ENCODE data around the gene ZBTB7C. TPM values are rescaled to one million over a fixed set of nuclear protein-coding genes. Genes with fewer than 3 reads are reported as not detected.
A peak's percentile ranks its signal among the peaks of the same experiment; 100 is the strongest.

Gene ZBTB7C
- total and polyA plus RNA-seq, 9 of the 15 experiments (the other 6 are each of a cell fraction or from before 2014, with no cell fraction given) = not detected

DNA sequence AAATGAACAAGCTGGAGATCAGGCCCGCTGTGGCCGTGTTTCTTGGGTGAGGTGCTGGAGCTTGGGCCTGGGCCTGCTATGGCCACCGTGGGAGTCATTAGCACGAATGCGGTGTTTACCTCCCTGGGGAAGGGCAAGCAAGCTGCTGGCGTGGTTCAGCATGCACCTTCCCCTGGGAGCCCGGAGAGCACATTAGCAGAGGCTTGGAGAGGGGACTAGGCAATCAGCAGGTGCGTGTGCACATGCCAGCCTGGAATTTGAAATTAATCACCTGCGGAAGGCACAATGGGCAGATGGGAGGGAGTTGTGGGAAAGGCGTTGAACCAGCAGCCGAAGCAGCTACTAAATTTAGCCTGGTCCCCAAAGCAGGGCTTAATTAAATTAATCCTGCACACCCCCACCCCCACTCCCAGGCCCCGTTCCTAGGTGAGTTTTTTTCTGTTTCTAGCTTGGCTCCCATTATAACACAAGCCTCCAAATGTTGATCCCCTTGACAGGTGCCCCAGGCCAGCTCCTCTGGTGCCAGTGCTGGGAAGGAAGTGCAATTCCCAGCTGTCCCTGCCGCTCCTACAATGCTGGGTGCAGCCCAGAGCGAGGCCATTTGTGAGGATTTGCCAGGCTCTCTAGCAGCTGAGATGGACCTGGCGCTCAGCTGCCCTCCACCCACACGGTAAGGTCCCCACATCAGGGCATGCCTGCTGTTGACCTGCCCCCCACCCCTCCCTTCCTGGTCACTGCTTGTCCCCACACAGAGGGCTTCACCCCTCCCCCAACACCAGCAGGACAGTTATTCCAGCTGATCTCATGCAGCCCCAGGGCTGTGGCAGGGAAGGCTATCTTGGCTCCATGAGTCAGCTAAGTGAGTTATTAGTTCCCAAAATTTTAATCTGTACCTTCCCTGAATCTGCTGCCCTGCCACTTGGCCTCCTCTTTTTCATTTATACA, 115.0 kb downstream of the ZBTB7C start:
- H2AFZ ChIP-seq (ENCODE audit: low read depth, low read length) = no peak overlapping the region
- intact Hi-C loops (cut with micrococcal nuclease) (no loop called here), in situ Hi-C loops (cut with MboI) (no loop called here)
- CTCF ChIA-PET (ENCODE audit: low intra/inter-chr PET ratio) = no interaction called here
- no peaks in the 10 kb centered on the region for H3K9me3 ChIP-seq (replicated peaks; ENCODE audit: control insufficient read depth, insufficient read depth, low read depth, low read length)
- H3K4me3 ChIP-seq = no peak overlapping the region
- no peaks in the 10 kb centered on the region for H3K9me1 ChIP-seq (ENCODE audit: control insufficient read depth, insufficient read depth, low read length)
- H3K4me1 ChIP-seq (replicated peaks in 1 of 2; ENCODE audit: control insufficient read depth in 2 of 2, insufficient read depth in 2 of 2, low read length in 2 of 2) = peaks cover 0 to 9% of the 10 kb centered on the region in 2 experiments; a peak in 2 of 5 replicates
- no peaks in the 10 kb centered on the region for H4K20me1 ChIP-seq (replicated peaks; ENCODE audit: control insufficient read depth, insufficient read depth, low read length)
- no peaks in the 10 kb centered on the region for H3K79me2 ChIP-seq (ENCODE audit: control insufficient read depth, insufficient read depth, low read length)
- H3K27ac ChIP-seq (ENCODE audit: extremely low read depth, low read depth, low read length) = no peak overlapping the region
- FAIRE-seq = no peak
- no peaks in the 10 kb centered on the region; a peak in 1 of 5 replicates for H3K27me3 ChIP-seq (ENCODE audit: control insufficient read depth in 2 of 2, insufficient read depth in 2 of 2, low read length in 2 of 2)
- ATAC-seq = no peak
- H3K9ac ChIP-seq (ENCODE audit: insufficient read depth in 1 of 2, low read depth in 2 of 2, low read length in 2 of 2) = no peak overlapping the region; a peak in 1 of 4 replicates
- no TSS peak for BruUV-seq (replicated peaks)
- POLR2A ChIA-PET = interaction anchor here (0.6 to 0.7 kb wide), 2 partner anchors 27 to 142 kb away, joined by 4 read pairs; no protein-coding TSS in a partner anchor
- DNase-seq (ENCODE audit: extremely low read depth in 1 of 4, low spot score in 3 of 4) = no peak
- no peak overlapping the region for H3K4me2 ChIP-seq (ENCODE audit: insufficient read depth, low read length)
- 19% methylated on average over 12 of the region's 16 CpGs for WGBS (ENCODE audit: insufficient coverage, low coverage, missing lambda C conversion rate)
- no peaks in the 10 kb centered on the region for H3K36me3 ChIP-seq (ENCODE audit: control insufficient read depth, insufficient read depth, low read length)
- TF ChIP-seq ZNF311 (CRISPR knock-in tag; IDR thresholded peaks at IDR 0.05) = no peak
- no peak for TF ChIP-seq KAT8 (IDR thresholded peaks at IDR 0.05; ENCODE audit: low read depth)
- TF ChIP-seq FOS (IDR thresholded peaks at IDR 0.05; ENCODE audit: extremely low read depth, insufficient read length) = no peak
- TF ChIP-seq STAT5A (IDR thresholded peaks at IDR 0.05; ENCODE audit: borderline replicate concordance, low read length) = no peak
- TF ChIP-seq, protein P1, sequence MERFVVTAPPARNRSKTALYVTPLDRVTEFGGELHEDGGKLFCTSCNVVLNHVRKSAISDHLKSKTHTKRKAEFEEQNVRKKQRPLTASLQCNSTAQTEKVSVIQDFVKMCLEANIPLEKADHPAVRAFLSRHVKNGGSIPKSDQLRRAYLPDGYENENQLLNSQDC (CRISPR knock-in tag; IDR thresholded peaks at IDR 0.05) = no peak
- no peak for TF ChIP-seq POLR3A (IDR thresholded peaks at IDR 0.05; ENCODE audit: borderline replicate concordance, extremely low read depth, insufficient read depth, insufficient read length)
- 0 out of 4 replicates have a peak, but pooled peaks of 1 of the 2 experiments have one; percentile 32 for TF ChIP-seq ZNF639 (CRISPR knock-in tag; conservative IDR thresholded peaks at IDR 0.05 in 1 of 2, IDR thresholded peaks at IDR 0.05 in 1 of 2)
- TF ChIP-seq ZNF518B (CRISPR knock-in tag; IDR thresholded peaks at IDR 0.05) = no peak
- TF ChIP-seq ZNF174 (CRISPR knock-in tag; IDR thresholded peaks at IDR 0.05) = no peak
- no peak for TF ChIP-seq DACH1 (IDR thresholded peaks at IDR 0.05; ENCODE audit: partially characterized antibody)
- TF ChIP-seq, protein P2, sequence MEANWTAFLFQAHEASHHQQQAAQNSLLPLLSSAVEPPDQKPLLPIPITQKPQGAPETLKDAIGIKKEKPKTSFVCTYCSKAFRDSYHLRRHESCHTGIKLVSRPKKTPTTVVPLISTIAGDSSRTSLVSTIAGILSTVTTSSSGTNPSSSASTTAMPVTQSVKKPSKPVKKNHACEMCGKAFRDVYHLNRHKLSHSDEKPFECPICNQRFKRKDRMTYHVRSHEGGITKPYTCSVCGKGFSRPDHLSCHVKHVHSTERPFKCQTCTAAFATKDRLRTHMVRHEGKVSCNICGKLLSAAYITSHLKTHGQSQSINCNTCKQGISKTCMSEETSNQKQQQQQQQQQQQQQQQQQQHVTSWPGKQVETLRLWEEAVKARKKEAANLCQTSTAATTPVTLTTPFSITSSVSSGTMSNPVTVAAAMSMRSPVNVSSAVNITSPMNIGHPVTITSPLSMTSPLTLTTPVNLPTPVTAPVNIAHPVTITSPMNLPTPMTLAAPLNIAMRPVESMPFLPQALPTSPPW (CRISPR knock-in tag; IDR thresholded peaks at IDR 0.05) = peak; percentile 18; the same call in 1 of the 2 replicates
- TF ChIP-seq PHB2 (IDR thresholded peaks at IDR 0.05; ENCODE audit: low read depth) = no peak
- no peak for TF ChIP-seq NR4A1 (CRISPR knock-in tag; IDR thresholded peaks at IDR 0.05)
- TF ChIP-seq NR4A1 (tag; IDR thresholded peaks at IDR 0.05) = peak; percentile 62; the same call in 1 of the 2 replicates

Data from K562 (cell line).